ENCODE results near the gene HOXC9. TPM values are rescaled to one million over a fixed set of nuclear protein-coding genes. Genes with fewer than 3 reads are reported as not detected.
A peak's percentile ranks its signal among the peaks of the same experiment; 100 is the strongest.

HOXC9 gene
- total RNA-seq, 2 donors from 2014 or later: not detected

- H3K27me3 ChIP-seq: peaks cover 42 to 63% of the 10 kb centered on the region in 2 donors
- peaks cover 0 to 18% of the 10 kb centered on the region in 2 donors for H3K4me1 ChIP-seq
- no peak for DNase-seq (ENCODE audit: low spot score)
- H3K27ac ChIP-seq: no peak overlapping the region
- H3K9me3 ChIP-seq: no peaks in the 10 kb centered on the region
- no peaks in the 10 kb centered on the region for H3K36me3 ChIP-seq
- no peak for TF ChIP-seq CTCF (IDR thresholded peaks at IDR 0.05)
- H3K4me3 ChIP-seq: no peak overlapping the region
These were observed 26.9 kb downstream of the HOXC9 start for GRCh38 chr12:54026640-54027441.

- H3K9me3 ChIP-seq: peaks cover 0 to 1% of the 10 kb centered on the region in 2 donors
- H3K27ac ChIP-seq: no peak overlapping the region
- H3K4me3 ChIP-seq: no peak overlapping the region
- H3K27me3 ChIP-seq: peaks cover 47 to 69% of the 10 kb centered on the region in 2 donors
- H3K36me3 ChIP-seq: no peaks in the 10 kb centered on the region
- H3K4me1 ChIP-seq: peaks cover 0 to 18% of the 10 kb centered on the region in 2 donors
- TF ChIP-seq CTCF (IDR thresholded peaks at IDR 0.05): no peak
- DNase-seq (ENCODE audit: low spot score): no peak
These were observed 27.5 kb downstream of the HOXC9 start for GRCh38 chr12:54027442-54027786.

GRCh38 chr12:54028314-54029201 is 28.6 kb downstream of the HOXC9 start, which contains the start of gene HOXC6:
TSS of gene HOXC6 (plus strand) at chr12:54028440. CDS start at chr12:54028522, 82 bp downstream.
- Histone ChIP-seq H3K36me3 (no peaks in the 10 kb centered on the region), H3K4me1 (peaks cover 0 to 24% of the 10 kb centered on the region in 2 donors), H3K4me3 (peak within 1 kb of the TSS in 1 of 2 donors; percentile 24), H3K9me3 (peaks cover 0 to 6% of the 10 kb centered on the region in 2 donors), H3K27me3 (peaks cover 59 to 75% of the 10 kb centered on the region in 2 donors), H3K27ac (no peak within 1 kb of the TSS)
- DNase-seq (ENCODE audit: low spot score): no peak
- TF ChIP-seq CTCF (IDR thresholded peaks at IDR 0.05): no peak

GRCh38 chr12:54029529-54030441 is 29.8 kb downstream of the HOXC9 start:
- DNase-seq (ENCODE audit: low spot score): no peak
- no peak for TF ChIP-seq CTCF (IDR thresholded peaks at IDR 0.05)
- Histone ChIP-seq H3K4me1 (peaks cover 0 to 34% of the 10 kb centered on the region in 2 donors), H3K36me3 (no peaks in the 10 kb centered on the region), H3K27me3 (peaks cover 62 to 70% of the 10 kb centered on the region in 2 donors), H3K4me3 (no peak overlapping the region), H3K27ac (no peak overlapping the region), H3K9me3 (peaks cover 0 to 6% of the 10 kb centered on the region in 2 donors)

- Histone ChIP-seq H3K36me3 (no peaks in the 10 kb centered on the region), H3K4me3 (no peak overlapping the region), H3K9me3 (peaks cover 0 to 6% of the 10 kb centered on the region in 2 donors), H3K4me1 (peaks cover 0 to 34% of the 10 kb centered on the region in 2 donors), H3K27me3 (peaks cover 65 to 67% of the 10 kb centered on the region in 2 donors), H3K27ac (no peak overlapping the region)
- DNase-seq (ENCODE audit: low spot score): no peak
- no peak for TF ChIP-seq CTCF (IDR thresholded peaks at IDR 0.05)
These were observed 30.5 kb downstream of the HOXC9 start for GRCh38 chr12:54030442-54030801.
